HG02588 (cell line): Measurements from ENCODE around the gene DNAJC12.
"Not testable (repeated sequence)": the region's sequence is repeated elsewhere in the genome, so short reads cannot be mapped to it uniquely, and the experiment has no call there.

ENCODE experiments used
- ATAC-seq: cut with Tn5 transposase; IDR thresholded peaks from one replicate; pipeline ENCODE4 v1.9.1; 2021; ENCODE audit warnings: mild to moderate bottlenecking, moderate library complexity; ENCODE audit not compliant: unreplicated experiment

Gene DNAJC12

GRCh38 chr10:67764012-67764822, 73.8 kb downstream of the DNAJC12 start:
- ATAC-seq = peak; percentile 84

DNA sequence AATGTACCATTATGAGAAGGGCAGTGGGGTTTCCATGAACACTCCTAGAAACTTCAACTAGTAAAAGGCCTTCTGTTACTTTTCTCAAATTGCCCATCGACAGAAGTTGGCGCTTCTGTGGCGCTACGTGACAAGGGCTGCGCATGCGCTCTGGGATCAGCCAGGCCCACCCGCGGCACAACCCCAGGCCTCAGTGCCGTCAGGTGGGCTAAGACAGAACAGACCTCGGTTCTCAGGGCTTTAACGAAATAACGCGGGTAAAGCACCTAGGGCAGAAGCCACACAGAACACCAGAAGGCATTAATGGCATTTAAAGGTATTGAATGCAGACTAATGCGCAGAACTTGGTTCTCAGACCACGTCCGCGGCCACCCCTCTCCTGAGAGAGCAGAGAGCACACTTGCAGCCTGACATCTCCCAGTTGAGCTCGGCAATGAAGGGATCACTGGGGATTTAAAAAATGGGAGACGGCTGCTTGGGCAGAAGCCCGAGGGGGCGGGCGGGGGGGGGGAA, 74.4 kb downstream of the DNAJC12 start:
- peak; percentile 27 for ATAC-seq

- not testable (repeated sequence) for ATAC-seq
Measured at GRCh38 chr10:67762567-67762966, 75.4 kb downstream of the DNAJC12 start.

DNA sequence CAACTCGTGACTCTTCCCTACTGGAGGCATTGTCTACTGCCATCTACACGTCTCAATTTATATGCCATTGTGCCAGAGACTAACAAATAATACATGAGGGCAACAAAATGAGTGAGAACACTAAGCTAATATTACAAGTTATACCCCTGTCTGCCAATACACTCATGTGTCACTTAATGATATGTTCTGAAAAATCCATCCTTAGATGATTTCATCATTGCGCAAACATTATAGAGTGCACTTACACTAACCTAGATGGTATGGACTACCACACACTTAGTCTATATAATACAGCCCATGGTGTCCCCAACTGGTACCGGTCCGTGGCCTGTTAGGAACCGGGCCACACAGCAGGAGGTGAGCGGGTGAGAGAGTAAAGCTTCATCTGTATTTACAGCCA, 77.7 kb downstream of the DNAJC12 start:
- no peak for ATAC-seq
